Suprapubic skin (tissue), 4 donors: ENCODE results near the gene ACAD9. TPM values are rescaled to one million over a fixed set of nuclear protein-coding genes. Genes with fewer than 3 reads are reported as not detected.

ENCODE experiments used
- DNase-seq, 2 donors: peaks; one replicate each; pipeline ENCODE4 v3.0.0-alpha.2; 2019; ENCODE audit warnings: low spot score in 2 of 2
- H3K27ac ChIP-seq: fragments of 200-600 bp; sonication (generic); one replicate; pipeline ENCODE4 v1.5.1; 2019
- H3K27me3 ChIP-seq: fragments of 200-600 bp; sonication (generic); one replicate; pipeline ENCODE4 v1.5.1; 2019
- H3K36me3 ChIP-seq: fragments of 200-600 bp; sonication (generic); one replicate; pipeline ENCODE4 v1.5.1; 2019
- H3K4me1 ChIP-seq: fragments of 200-600 bp; sonication (generic); one replicate; pipeline ENCODE4 v1.5.1; 2019
- H3K4me3 ChIP-seq: fragments of 200-600 bp; sonication (generic); one replicate; pipeline ENCODE4 v1.5.1; 2019; ENCODE audit warnings: mild to moderate bottlenecking
- H3K9me3 ChIP-seq: fragments of 200-600 bp; sonication (generic); one replicate; pipeline ENCODE4 v1.5.1; 2019
- EP300 ChIP-seq: sonication (generic); formaldehyde crosslinking; IDR thresholded peaks from one replicate; pipeline ENCODE4 v1.6.1; 2017; ENCODE audit warnings: antibody characterized with exemption
- POLR2A ChIP-seq, 2 donors: fragments of 450-650 bp; IDR thresholded peaks; one replicate each; pipeline ENCODE4 v1.6.1; 2017; ENCODE audit warnings: antibody characterized with exemption in 2 of 2, mild to moderate bottlenecking in 2 of 2, moderate library complexity in 2 of 2
- POLR2AphosphoS5 ChIP-seq, 3 donors: sonication (generic); formaldehyde crosslinking; IDR thresholded peaks; one replicate each; pipeline ENCODE4 v1.6.1; 2017; ENCODE audit warnings: antibody characterized with exemption in 3 of 3
- WGBS: methylation state at CpG from one replicate; pipeline ENCODE4 v1.1.5; 2018; 5-methylcytosine and 5-hydroxymethylcytosine counted together
- total RNA-seq, 4 donors: library from RNA; depleted of rRNA; stranded (reverse); fragments of >200 nt; gene quantifications; one replicate each; pipeline ENCODE4 v1.1.0, GENCODE V29; 2016
- TF ChIP-seq, protein P1 (sequence below), 2 donors: fragments of 200-600 bp in 1 of 2; fragments of 450-650 bp in 1 of 2; sonication (generic) in 1 of 2; IDR thresholded peaks; one replicate each; pipeline ENCODE4 v1.5.1; 2016 to 2019; ENCODE audit warnings: antibody characterized with exemption in 2 of 2, mild to moderate bottlenecking in 1 of 2, moderate library complexity in 1 of 2

ACAD9 gene
- total RNA-seq, 4 donors from 2014 or later: 118 to 164 (median 138) TPM

DNA sequence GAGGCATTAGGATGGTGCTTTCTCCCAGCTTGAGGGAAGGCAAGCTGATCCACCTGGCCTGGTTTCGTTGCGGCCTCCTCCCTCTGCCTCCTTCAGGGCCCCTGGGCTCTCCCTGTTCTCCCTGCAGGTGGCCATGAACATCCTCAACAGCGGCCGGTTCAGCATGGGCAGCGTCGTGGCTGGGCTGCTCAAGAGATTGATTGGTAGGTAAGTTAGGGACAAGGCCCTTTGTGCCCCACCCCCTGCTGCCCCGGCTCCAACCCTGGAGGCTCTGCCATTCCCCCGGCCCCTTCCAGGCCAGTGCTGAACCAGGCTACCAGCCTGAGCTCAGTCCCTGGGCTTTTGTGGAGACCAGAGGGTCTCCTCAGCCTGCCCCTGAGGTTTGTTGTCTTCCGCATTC lies 23.0 kb downstream of the ACAD9 start:
- Histone ChIP-seq H3K4me3 (no peak overlapping the region), H3K27ac (no peak overlapping the region), H3K27me3 (no peaks in the 10 kb centered on the region), H3K4me1 (no peaks in the 10 kb centered on the region), H3K36me3 (peaks cover 98% of the 10 kb centered on the region), H3K9me3 (no peaks in the 10 kb centered on the region)
- no peak for DNase-seq
- TF ChIP-seq POLR2A (IDR thresholded peaks at IDR 0.05) (no peak), POLR2AphosphoS5 (IDR thresholded peaks at IDR 0.05) (no peak), EP300 (no peak)
- TF ChIP-seq, protein P1, sequence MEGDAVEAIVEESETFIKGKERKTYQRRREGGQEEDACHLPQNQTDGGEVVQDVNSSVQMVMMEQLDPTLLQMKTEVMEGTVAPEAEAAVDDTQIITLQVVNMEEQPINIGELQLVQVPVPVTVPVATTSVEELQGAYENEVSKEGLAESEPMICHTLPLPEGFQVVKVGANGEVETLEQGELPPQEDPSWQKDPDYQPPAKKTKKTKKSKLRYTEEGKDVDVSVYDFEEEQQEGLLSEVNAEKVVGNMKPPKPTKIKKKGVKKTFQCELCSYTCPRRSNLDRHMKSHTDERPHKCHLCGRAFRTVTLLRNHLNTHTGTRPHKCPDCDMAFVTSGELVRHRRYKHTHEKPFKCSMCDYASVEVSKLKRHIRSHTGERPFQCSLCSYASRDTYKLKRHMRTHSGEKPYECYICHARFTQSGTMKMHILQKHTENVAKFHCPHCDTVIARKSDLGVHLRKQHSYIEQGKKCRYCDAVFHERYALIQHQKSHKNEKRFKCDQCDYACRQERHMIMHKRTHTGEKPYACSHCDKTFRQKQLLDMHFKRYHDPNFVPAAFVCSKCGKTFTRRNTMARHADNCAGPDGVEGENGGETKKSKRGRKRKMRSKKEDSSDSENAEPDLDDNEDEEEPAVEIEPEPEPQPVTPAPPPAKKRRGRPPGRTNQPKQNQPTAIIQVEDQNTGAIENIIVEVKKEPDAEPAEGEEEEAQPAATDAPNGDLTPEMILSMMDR (IDR thresholded peaks at IDR 0.05): no peak
- 89% methylated on average over 9 of the region's 9 CpGs for WGBS

DNA sequence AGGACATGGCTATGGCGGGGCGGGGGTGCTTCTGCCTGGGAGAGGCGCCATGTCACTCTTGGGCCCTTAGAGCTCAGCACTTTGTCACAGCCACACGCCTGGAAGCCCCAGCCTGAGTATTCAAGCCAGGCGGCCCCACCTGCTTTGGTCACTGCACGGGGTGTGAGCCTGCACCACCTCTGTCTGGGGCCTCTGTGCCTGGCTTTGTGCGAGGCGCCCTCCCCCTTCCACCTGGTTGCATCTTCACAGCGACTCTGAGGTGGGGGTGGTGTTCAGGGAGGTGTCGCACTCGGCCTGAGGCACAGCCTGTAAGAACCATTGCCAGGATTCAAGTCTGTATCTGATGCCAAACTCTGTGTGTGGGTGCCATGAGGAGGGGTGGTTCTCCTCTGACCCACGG lies 24.1 kb downstream of the ACAD9 start:
- Histone ChIP-seq H3K27me3 (no peaks in the 10 kb centered on the region), H3K4me1 (no peaks in the 10 kb centered on the region), H3K36me3 (peaks cover 98% of the 10 kb centered on the region), H3K9me3 (no peaks in the 10 kb centered on the region), H3K27ac (no peak overlapping the region), H3K4me3 (no peak overlapping the region)
- WGBS: 20% methylated on average over 1 of the region's 12 CpGs
- DNase-seq: no peak
- TF ChIP-seq, protein P1 (IDR thresholded peaks at IDR 0.05): no peak
- TF ChIP-seq POLR2A (IDR thresholded peaks at IDR 0.05): no peak
- TF ChIP-seq POLR2AphosphoS5 (IDR thresholded peaks at IDR 0.05): no peak
- TF ChIP-seq EP300: no peak

DNA sequence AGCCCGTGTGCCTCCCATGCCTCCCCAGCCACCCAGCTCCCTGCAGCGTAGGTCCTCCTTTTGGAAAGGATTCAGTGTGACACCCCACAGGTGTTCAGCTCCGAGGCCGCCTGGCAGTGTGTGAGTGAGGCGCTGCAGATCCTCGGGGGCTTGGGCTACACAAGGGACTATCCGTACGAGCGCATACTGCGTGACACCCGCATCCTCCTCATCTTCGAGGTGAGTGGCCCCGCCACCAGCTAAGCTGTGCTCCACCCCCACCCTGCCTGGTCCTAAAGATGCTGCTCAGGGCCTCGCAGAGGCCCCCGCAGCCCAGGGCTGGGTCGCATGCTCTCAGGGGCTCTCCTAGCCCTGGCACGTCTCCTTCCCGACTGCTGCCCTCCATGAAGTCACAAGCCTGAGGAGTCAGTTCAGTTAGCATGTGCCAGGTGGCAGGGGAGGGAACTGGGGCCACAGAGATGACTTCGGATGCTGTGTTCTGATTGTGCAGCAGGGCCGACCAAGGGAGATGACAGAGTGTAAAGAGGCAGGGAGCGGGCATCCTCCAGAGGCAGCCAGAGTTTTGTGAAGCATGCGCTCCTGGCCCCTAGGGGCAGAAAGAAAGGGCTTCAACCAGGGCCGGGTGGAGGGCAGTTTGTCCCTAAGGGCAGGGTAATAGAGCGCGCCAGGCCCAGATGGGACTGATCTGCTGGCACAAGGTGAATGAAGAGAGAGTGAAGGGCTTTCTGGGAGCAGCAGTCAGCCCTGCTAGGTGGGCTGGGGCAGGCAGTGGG lies 26.8 kb downstream of the ACAD9 start:
- H3K9me3 ChIP-seq: no peaks in the 10 kb centered on the region
- H3K4me3 ChIP-seq: no peak overlapping the region
- H3K27me3 ChIP-seq: no peaks in the 10 kb centered on the region
- TF ChIP-seq, protein P1 (IDR thresholded peaks at IDR 0.05): no peak
- TF ChIP-seq EP300: no peak
- no peak for TF ChIP-seq POLR2AphosphoS5 (IDR thresholded peaks at IDR 0.05)
- no peak for TF ChIP-seq POLR2A (IDR thresholded peaks at IDR 0.05)
- no peaks in the 10 kb centered on the region for H3K4me1 ChIP-seq
- peaks cover 100% of the 10 kb centered on the region for H3K36me3 ChIP-seq
- no peak overlapping the region for H3K27ac ChIP-seq
- 90% methylated on average over 11 of the region's 25 CpGs for WGBS
- no peak for DNase-seq

DNA sequence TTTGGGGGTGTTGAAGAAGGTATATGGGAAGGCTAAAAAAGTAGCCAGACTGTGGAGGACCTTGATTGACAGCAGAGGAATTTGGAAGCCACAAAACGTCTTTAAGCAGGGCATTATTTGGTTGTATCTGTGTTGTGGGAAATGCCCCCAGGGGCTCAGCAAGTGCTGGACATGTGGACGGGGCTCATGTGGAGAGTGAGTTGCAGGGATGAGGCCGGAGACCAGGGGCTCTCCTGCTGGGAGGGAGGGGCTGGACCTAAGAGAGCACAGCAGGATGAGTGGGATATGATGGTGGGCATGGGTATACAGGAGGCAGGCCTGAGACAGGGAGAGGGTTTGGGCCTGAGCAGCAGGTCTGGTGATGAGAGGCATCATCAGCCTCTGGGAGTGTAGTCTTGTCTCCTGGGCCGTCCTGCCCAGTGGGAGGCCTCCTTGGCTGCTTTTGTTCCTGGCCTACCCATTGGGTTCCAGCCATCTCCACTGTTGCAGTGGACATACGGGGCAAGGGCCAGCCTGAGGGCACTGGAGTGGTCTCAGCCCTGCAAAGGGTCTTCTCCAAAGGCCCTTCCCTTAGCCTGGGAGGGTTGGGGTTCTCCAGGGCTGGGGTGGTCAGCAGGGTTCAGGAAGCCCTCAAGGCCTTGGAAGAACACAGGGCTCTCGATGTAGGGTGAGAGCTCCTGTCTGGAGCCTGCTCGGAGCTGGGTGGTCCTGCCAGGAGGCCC lies 27.5 kb downstream of the ACAD9 start:
- TF ChIP-seq, protein P1 (IDR thresholded peaks at IDR 0.05): no peak
- TF ChIP-seq EP300 (no peak), POLR2AphosphoS5 (IDR thresholded peaks at IDR 0.05) (no peak), POLR2A (IDR thresholded peaks at IDR 0.05) (no peak)
- Histone ChIP-seq H3K27ac (no peak overlapping the region), H3K27me3 (no peaks in the 10 kb centered on the region), H3K9me3 (no peaks in the 10 kb centered on the region), H3K4me3 (no peak overlapping the region), H3K36me3 (peaks cover 100% of the 10 kb centered on the region), H3K4me1 (no peaks in the 10 kb centered on the region)
- DNase-seq: no peak
- WGBS: 77% methylated on average over 5 of the region's 7 CpGs
